ENCODE measurements around the gene RALGPS1. TPM values are rescaled to one million over a fixed set of nuclear protein-coding genes. Genes with fewer than 3 reads are reported as not detected.

Gene RALGPS1
- total RNA-seq, 5 donors from 2014 or later (not counting 1 experiment from before 2014, with no cell fraction given): 7.3 to 13.9 (median 9.4) TPM

DNA sequence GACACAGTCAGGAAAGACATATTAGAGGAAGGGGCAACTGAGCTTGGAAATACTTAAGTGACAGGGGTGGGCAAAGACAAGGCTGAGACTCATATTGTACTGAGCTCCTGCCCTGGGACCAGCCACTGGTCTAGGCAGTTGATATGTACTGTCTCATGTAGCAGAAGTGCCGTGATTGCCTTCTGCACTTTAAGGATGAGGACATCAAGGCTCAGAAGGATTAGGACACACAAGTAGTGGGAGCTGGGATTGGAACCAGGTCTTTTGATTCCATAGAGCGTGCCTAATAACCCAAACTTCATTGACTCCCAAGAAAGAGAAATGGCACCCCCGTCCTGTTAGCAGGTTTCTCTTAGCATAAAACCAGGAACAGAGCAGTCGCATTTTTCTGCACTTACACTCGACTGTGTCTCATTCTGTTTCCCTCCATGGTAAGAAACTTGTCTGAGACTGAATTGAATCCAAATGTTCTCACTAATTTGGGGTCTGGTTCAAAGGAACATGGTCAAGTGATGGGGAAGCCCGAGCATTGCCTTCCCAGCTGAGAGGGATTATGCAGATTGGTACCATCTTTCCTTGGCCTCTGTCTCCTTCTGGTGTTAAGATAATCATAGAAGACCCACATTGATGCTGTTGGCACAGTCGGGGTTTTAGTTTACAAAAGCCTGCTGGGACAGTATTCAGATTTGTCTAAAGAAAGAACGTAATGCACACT, 137.5 kb downstream of the RALGPS1 start:
- Histone ChIP-seq H3K27ac (ENCODE audit: low read length) (no peak overlapping the region), H3K4me1 (ENCODE audit: control insufficient read depth in 1 of 2, extremely low read depth in 1 of 2, insufficient read depth in 2 of 2, low read length in 2 of 2) (peaks cover 4 to 19% of the 10 kb centered on the region in 2 experiments), H3K36me3 (ENCODE audit: control insufficient read depth in 2 of 2, extremely low read depth in 1 of 2, insufficient read depth in 1 of 2, low read length in 1 of 2) (no peaks in the 10 kb centered on the region), H3K27me3 (replicated peaks in 1 of 2; ENCODE audit: control insufficient read depth in 2 of 2, extremely low read depth in 1 of 2, insufficient read depth in 2 of 2, low read length in 1 of 2) (no peaks in the 10 kb centered on the region), H3K9me3 (no peaks in the 10 kb centered on the region), H3K4me3 (ENCODE audit: control insufficient read depth in 1 of 2, extremely low read depth in 1 of 2, low read length in 1 of 2) (no peak overlapping the region)
- 100% methylated on average over 3 of the region's 8 CpGs for WGBS (ENCODE audit: insufficient coverage)
- DNase-seq (no peak), ATAC-seq (replicated peaks in 1 of 4) (no peak)
- Mint-ChIP-seq H3K36me3 (peaks cover 14% of the 10 kb centered on the region), H3K9me3 (no peaks in the 10 kb centered on the region), H3K27me3 (no peaks in the 10 kb centered on the region), H3K27ac (no peak overlapping the region), H3K4me1 (peaks cover 21 to 29% (median 27%) of the 10 kb centered on the region in 3 donors), H3K4me3 (no peak overlapping the region)
- CTCF ChIA-PET: no interaction called here
- POLR2A ChIA-PET: no interaction called here

DNA sequence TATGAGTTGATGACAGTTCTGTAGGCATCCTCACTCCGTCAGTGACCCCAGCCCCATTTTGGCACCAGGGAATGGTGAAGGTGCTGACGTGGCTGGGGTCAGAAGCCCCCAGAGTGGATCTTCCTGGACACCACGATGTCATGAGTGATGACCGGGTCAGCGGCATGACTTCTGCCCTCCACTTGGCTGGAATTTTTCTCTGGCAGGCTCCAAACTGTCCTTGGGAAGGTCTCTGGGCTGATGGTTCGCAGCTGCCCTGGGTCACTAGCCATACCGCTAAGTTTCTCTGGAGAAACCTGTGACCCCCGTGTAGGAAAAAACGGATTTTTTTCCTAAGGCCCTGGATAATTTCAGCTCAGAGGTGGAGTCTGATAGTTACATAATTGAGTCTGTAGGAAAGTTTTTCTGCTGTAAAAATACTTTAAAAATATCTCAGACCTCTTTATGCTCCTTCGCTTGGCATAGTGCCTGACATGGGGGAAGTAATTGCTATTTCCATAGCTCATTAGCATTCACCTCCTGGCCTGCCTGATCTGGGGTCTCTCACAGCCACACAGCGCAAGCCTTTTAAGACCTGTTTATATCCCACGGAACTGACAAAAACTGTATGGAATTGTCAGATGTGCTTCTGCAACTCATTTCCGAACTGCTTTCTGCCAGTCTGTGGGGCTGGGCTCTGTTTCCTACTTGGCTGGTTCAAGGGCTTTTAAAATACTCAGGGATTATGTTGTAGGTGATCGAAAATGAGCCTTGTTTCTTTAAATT, 138.7 kb downstream of the RALGPS1 start:
- Histone ChIP-seq H3K9me3 (no peaks in the 10 kb centered on the region), H3K27me3 (replicated peaks in 1 of 2; ENCODE audit: control insufficient read depth in 2 of 2, extremely low read depth in 1 of 2, insufficient read depth in 2 of 2, low read length in 1 of 2) (no peaks in the 10 kb centered on the region), H3K4me3 (ENCODE audit: control insufficient read depth in 1 of 2, extremely low read depth in 1 of 2, low read length in 1 of 2) (no peak overlapping the region), H3K36me3 (ENCODE audit: control insufficient read depth in 2 of 2, extremely low read depth in 1 of 2, insufficient read depth in 1 of 2, low read length in 1 of 2) (no peaks in the 10 kb centered on the region), H3K4me1 (ENCODE audit: control insufficient read depth in 1 of 2, extremely low read depth in 1 of 2, insufficient read depth in 2 of 2, low read length in 2 of 2) (peaks cover 4 to 15% of the 10 kb centered on the region in 2 experiments), H3K27ac (ENCODE audit: low read length) (no peak overlapping the region)
- Mint-ChIP-seq H3K4me1 (peaks cover 15 to 27% (median 22%) of the 10 kb centered on the region in 3 donors), H3K4me3 (no peak overlapping the region), H3K27me3 (no peaks in the 10 kb centered on the region), H3K36me3 (peaks cover 18% of the 10 kb centered on the region), H3K27ac (no peak overlapping the region), H3K9me3 (no peaks in the 10 kb centered on the region)
- CTCF ChIA-PET: no interaction called here
- DNase-seq: no peak
- ATAC-seq (replicated peaks in 1 of 4): no peak
- POLR2A ChIA-PET: no interaction called here
- WGBS (ENCODE audit: insufficient coverage): 92% methylated on average over 9 of the region's 14 CpGs

DNA sequence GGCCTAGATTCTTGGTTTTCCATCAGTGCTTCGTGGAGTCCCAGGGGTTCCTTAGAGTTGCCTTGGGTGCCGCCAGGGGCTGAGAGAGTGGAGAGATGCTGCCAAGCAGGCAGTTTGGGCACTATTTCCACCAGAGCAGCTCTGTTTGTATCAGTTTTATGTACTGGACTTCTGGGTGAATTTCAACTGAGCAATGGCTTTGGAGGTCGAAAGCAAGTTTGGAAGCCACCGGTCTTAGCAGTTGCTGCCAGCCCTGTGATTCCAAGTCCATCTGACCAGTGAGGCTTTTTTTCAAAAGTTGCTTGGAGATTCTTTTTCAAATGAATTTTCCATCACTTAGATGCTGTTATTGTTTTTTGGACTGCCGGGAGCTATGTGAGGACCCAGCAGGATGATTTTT, 139.4 kb downstream of the RALGPS1 start:
- Histone ChIP-seq H3K4me3 (ENCODE audit: control insufficient read depth in 1 of 2, extremely low read depth in 1 of 2, low read length in 1 of 2) (no peak overlapping the region), H3K36me3 (ENCODE audit: control insufficient read depth in 2 of 2, extremely low read depth in 1 of 2, insufficient read depth in 1 of 2, low read length in 1 of 2) (no peaks in the 10 kb centered on the region), H3K27me3 (replicated peaks in 1 of 2; ENCODE audit: control insufficient read depth in 2 of 2, extremely low read depth in 1 of 2, insufficient read depth in 2 of 2, low read length in 1 of 2) (no peaks in the 10 kb centered on the region), H3K9me3 (no peaks in the 10 kb centered on the region), H3K4me1 (ENCODE audit: control insufficient read depth in 1 of 2, extremely low read depth in 1 of 2, insufficient read depth in 2 of 2, low read length in 2 of 2) (peaks cover 3 to 8% of the 10 kb centered on the region in 2 experiments), H3K27ac (ENCODE audit: low read length) (no peak overlapping the region)
- Mint-ChIP-seq H3K27ac (no peak overlapping the region), H3K36me3 (peaks cover 18% of the 10 kb centered on the region), H3K9me3 (no peaks in the 10 kb centered on the region), H3K4me3 (no peak overlapping the region), H3K27me3 (no peaks in the 10 kb centered on the region), H3K4me1 (peaks cover 8 to 24% (median 18%) of the 10 kb centered on the region in 3 donors)
- WGBS (ENCODE audit: insufficient coverage): 97% methylated on average over 3 of the region's 5 CpGs
- ChIA-PET POLR2A (no interaction called here), CTCF (no interaction called here)
- no peak for ATAC-seq (replicated peaks in 1 of 4)
- DNase-seq: no peak

DNA sequence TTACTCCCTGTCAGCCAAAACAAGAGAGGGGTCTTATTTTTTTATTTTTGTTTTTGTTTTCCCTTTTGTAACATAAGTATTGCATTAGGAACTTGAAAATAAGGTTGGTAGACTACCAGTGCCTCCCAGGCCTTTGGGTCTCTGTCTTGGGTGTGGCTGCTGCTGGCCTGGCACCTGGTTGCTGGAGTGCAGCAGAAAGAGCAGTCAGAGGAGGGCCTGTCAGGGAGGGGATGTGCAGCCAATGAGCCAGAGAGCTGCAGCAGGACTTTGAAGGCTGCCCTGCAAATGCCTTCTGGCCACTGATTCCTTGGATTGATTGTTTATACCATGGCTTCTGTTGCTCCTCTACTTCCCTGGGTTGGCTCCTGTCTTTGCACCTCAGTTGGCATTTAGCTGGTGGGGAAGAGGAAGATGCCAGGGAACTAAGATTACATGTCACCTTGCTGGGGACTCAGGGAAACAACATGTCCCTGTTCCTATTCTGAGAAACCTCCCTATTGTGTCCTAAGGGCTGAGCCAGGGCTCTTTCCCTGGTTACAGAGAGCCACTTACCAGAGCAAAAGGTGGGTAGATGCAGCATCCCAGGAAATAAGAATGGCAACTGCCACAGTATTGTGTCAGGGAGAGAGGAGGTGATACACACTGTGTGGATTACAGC, 141.3 kb downstream of the RALGPS1 start:
- Mint-ChIP-seq H3K4me1 (peaks cover 0 to 14% (median 6%) of the 10 kb centered on the region in 3 donors), H3K27me3 (no peaks in the 10 kb centered on the region), H3K27ac (no peak overlapping the region), H3K4me3 (no peak overlapping the region), H3K9me3 (no peaks in the 10 kb centered on the region), H3K36me3 (peaks cover 25% of the 10 kb centered on the region)
- no peaks in the 10 kb centered on the region for H3K9me3 ChIP-seq
- H3K4me3 ChIP-seq (ENCODE audit: control insufficient read depth in 1 of 2, extremely low read depth in 1 of 2, low read length in 1 of 2): no peak overlapping the region
- ATAC-seq (replicated peaks in 1 of 4) (no peak), DNase-seq (no peak)
- H3K36me3 ChIP-seq (ENCODE audit: control insufficient read depth in 2 of 2, extremely low read depth in 1 of 2, insufficient read depth in 1 of 2, low read length in 1 of 2): no peaks in the 10 kb centered on the region
- ChIA-PET CTCF (no interaction called here), POLR2A (no interaction called here)
- H3K4me1 ChIP-seq (ENCODE audit: control insufficient read depth in 1 of 2, extremely low read depth in 1 of 2, insufficient read depth in 2 of 2, low read length in 2 of 2): no peaks in the 10 kb centered on the region
- no peak overlapping the region for H3K27ac ChIP-seq (ENCODE audit: low read length)
- H3K27me3 ChIP-seq (replicated peaks in 1 of 2; ENCODE audit: control insufficient read depth in 2 of 2, extremely low read depth in 1 of 2, insufficient read depth in 2 of 2, low read length in 1 of 2): no peaks in the 10 kb centered on the region

DNA sequence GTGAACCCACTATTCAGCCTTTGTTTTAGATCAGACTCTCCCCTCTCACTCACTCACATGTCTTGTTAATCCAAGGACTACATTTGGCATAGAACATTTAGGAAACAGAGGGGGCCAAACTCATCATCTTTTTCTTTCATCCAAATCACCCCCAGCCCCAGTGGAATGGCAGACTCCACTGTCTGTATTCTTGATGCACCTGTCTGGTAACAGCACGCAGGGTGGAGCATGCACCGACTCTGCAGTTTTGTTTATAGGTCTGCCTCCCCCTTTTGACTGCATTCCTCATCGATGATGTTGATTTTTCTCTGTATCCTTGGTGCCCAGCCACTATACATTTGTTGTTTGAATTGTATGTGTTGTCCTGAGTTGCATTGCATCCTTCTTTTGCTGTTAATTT, 141.9 kb downstream of the RALGPS1 start:
- Histone ChIP-seq H3K36me3 (ENCODE audit: control insufficient read depth in 2 of 2, extremely low read depth in 1 of 2, insufficient read depth in 1 of 2, low read length in 1 of 2) (no peaks in the 10 kb centered on the region), H3K4me1 (ENCODE audit: control insufficient read depth in 1 of 2, extremely low read depth in 1 of 2, insufficient read depth in 2 of 2, low read length in 2 of 2) (no peaks in the 10 kb centered on the region), H3K27me3 (replicated peaks in 1 of 2; ENCODE audit: control insufficient read depth in 2 of 2, extremely low read depth in 1 of 2, insufficient read depth in 2 of 2, low read length in 1 of 2) (no peaks in the 10 kb centered on the region), H3K9me3 (no peaks in the 10 kb centered on the region), H3K4me3 (ENCODE audit: control insufficient read depth in 1 of 2, extremely low read depth in 1 of 2, low read length in 1 of 2) (no peak overlapping the region), H3K27ac (ENCODE audit: low read length) (no peak overlapping the region)
- ChIA-PET POLR2A (no interaction called here), CTCF (no interaction called here)
- Mint-ChIP-seq H3K9me3 (no peaks in the 10 kb centered on the region), H3K4me3 (no peak overlapping the region), H3K36me3 (peaks cover 27% of the 10 kb centered on the region), H3K4me1 (peaks cover 0 to 14% (median 6%) of the 10 kb centered on the region in 3 donors), H3K27ac (no peak overlapping the region), H3K27me3 (no peaks in the 10 kb centered on the region)
- no CpG with 5 or more reads among the region's 3 CpGs for WGBS (ENCODE audit: insufficient coverage)
- no peak for DNase-seq
- no peak for ATAC-seq (replicated peaks in 1 of 4)

DNA sequence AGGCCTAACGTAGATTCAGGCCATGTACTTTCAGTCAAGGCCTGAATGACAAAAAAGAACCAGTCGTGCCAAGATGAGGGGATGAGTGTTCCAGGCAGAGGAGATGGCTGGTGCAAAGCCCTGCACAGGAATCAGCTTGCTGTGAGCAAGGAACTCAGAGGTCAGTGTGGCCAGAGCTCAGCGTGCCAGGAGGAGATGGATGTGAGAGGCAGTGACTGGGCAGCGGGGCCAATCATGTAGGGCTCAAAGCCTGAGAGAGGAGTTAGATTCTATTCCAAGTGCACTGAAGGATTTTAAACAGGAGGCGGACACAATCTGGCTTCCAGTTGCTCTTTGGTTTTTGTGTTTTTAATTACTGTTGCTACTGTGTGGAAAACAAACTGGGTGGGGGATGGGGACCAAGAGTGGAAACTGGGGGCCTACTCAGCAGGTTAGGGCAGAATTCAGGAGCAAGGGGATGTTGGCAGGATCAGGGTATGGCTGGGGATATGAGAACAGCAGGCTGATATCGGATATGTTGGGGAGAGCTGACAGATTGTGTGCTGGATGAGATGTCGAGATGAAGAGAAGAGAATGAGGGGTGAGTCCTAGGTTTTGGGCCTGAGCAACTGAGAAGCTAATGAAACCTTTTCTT, 143.5 kb downstream of the RALGPS1 start:
- no peaks in the 10 kb centered on the region for H3K4me1 ChIP-seq (ENCODE audit: control insufficient read depth in 1 of 2, extremely low read depth in 1 of 2, insufficient read depth in 2 of 2, low read length in 2 of 2)
- H3K9me3 ChIP-seq: no peaks in the 10 kb centered on the region
- no peak overlapping the region for H3K27ac ChIP-seq (ENCODE audit: low read length)
- POLR2A ChIA-PET: no interaction called here
- H3K27ac Mint-ChIP-seq: peak overlapping the region in 1 of 2 donors; percentile 12
- H3K9me3 Mint-ChIP-seq: no peaks in the 10 kb centered on the region
- no peaks in the 10 kb centered on the region for H3K27me3 Mint-ChIP-seq
- CTCF ChIA-PET: no interaction called here
- H3K36me3 ChIP-seq (ENCODE audit: control insufficient read depth in 2 of 2, extremely low read depth in 1 of 2, insufficient read depth in 1 of 2, low read length in 1 of 2): no peaks in the 10 kb centered on the region
- WGBS (ENCODE audit: insufficient coverage): 99% methylated on average over 6 of the region's 7 CpGs
- H3K4me3 ChIP-seq (ENCODE audit: control insufficient read depth in 1 of 2, extremely low read depth in 1 of 2, low read length in 1 of 2): no peak overlapping the region
- DNase-seq: no peak
- H3K27me3 ChIP-seq (replicated peaks in 1 of 2; ENCODE audit: control insufficient read depth in 2 of 2, extremely low read depth in 1 of 2, insufficient read depth in 2 of 2, low read length in 1 of 2): no peaks in the 10 kb centered on the region
- H3K36me3 Mint-ChIP-seq: peaks cover 25% of the 10 kb centered on the region
- ATAC-seq (replicated peaks in 1 of 4): no peak
- no peak overlapping the region for H3K4me3 Mint-ChIP-seq
- H3K4me1 Mint-ChIP-seq: peaks cover 0 to 14% (median 6%) of the 10 kb centered on the region in 3 donors
